Lung microvascular endothelial cell (primary cell): Measurements from ENCODE around the gene LRP3. TPM values are rescaled to one million over a fixed set of nuclear protein-coding genes. Genes with fewer than 3 reads are reported as not detected.
"Not testable (repeated sequence)": the region's sequence is repeated elsewhere in the genome, so short reads cannot be mapped to it uniquely, and the experiment has no call there.

ENCODE experiments used
- DNase-seq, 2 donors: peaks; one replicate each; pipeline versions ENCODE4 v3.0.0 to v3.0.0-alpha.2; 2010; ENCODE audit warnings: low read depth in 2 of 2
- total RNA-seq: library from RNA; depleted of rRNA; stranded (reverse); fragments of >200 nt; gene quantifications from 2 replicates; pipeline ENCODE4 v1.2.1, GENCODE V29; 2014

LRP3 gene
- total RNA-seq, 1 donor from 2014 or later: 3.2 TPM

- DNase-seq: no peak
Measured at GRCh38 chr19:33202546-33203507, 8.7 kb downstream of the LRP3 start.

GRCh38 chr19:33203529-33203928, 9.4 kb downstream of the LRP3 start:
- no peak for DNase-seq

GRCh38 chr19:33204136-33204973, 10.2 kb downstream of the LRP3 start:
- no peak for DNase-seq

- DNase-seq: no peak
Measured at GRCh38 chr19:33205110-33205509, 11.0 kb downstream of the LRP3 start.

- DNase-seq: no peak
Measured at GRCh38 chr19:33205531-33206260, 11.6 kb downstream of the LRP3 start.

GRCh38 chr19:33206261-33207039, 12.3 kb downstream of the LRP3 start:
- DNase-seq: no peak

GRCh38 chr19:33207040-33207620, 13.0 kb downstream of the LRP3 start:
- no peak for DNase-seq

- DNase-seq: no peak
Measured at GRCh38 chr19:33207903-33208302, 13.8 kb downstream of the LRP3 start.

GRCh38 chr19:33208371-33208895, 14.3 kb downstream of the LRP3 start:
- DNase-seq: no peak

- DNase-seq: no peak
Measured at GRCh38 chr19:33208904-33209849, 15.0 kb downstream of the LRP3 start.

GRCh38 chr19:33209850-33210230, 15.7 kb downstream of the LRP3 start:
- DNase-seq: not testable (repeated sequence)

GRCh38 chr19:33210266-33210940, 16.3 kb downstream of the LRP3 start:
- no peak for DNase-seq

- no peak for DNase-seq
Measured at GRCh38 chr19:33211794-33212435, 17.8 kb downstream of the LRP3 start.

GRCh38 chr19:33212436-33213172, 18.5 kb downstream of the LRP3 start:
- no peak for DNase-seq

- DNase-seq: no peak
Measured at GRCh38 chr19:33214596-33214995, 20.5 kb downstream of the LRP3 start.

- DNase-seq: no peak
Measured at GRCh38 chr19:33215438-33216197, 21.5 kb downstream of the LRP3 start.
